Pancreas (tissue), 10 donors: ENCODE results near the gene SMIM13. TPM values are rescaled to one million over a fixed set of nuclear protein-coding genes. Genes with fewer than 3 reads are reported as not detected.
A peak's percentile ranks its signal among the peaks of the same experiment; 100 is the strongest.

ENCODE experiments used
- ATAC-seq, 4 donors: fragments of 200-7000 bp; cut with Tn5 transposase; one replicate each; pipeline versions ENCODE4 v1.8.0 to v1.9.1; 2020; ENCODE audit warnings: mild to moderate bottlenecking in 4 of 4, moderate library complexity in 4 of 4
- DNase-seq, 6 donors: peaks; one replicate each; pipeline ENCODE4 v3.0.0-alpha.2; 2020
- FAIRE-seq: peaks from 2 replicates; lab custom pipeline; 2012; peaks lifted over from hg19 to GRCh38; lab: Jason Lieb, UNC
- H3K27ac ChIP-seq, 4 donors: fragments of 200-600 bp; sonication (generic); 1 replicate in 3 of 4; 2 replicates in 1 of 4; pipeline versions ENCODE4 v1.5.0 to v1.8.0; 2020
- H3K27me3 ChIP-seq, 4 donors: fragments of 200-600 bp; one replicate each; pipeline ENCODE4 v1.8.0; 2021
- H3K36me3 ChIP-seq, 3 donors: fragments of 200-600 bp; sonication (generic) in 1 of 3; one replicate each; pipeline versions ENCODE4 v1.5.0 to v1.8.0; 2020 to 2021
- H3K4me1 ChIP-seq, 3 donors: fragments of 200-600 bp; one replicate each; pipeline ENCODE4 v1.8.0; 2021
- H3K4me3 ChIP-seq, 4 donors: fragments of 200-600 bp; sonication (generic) in 2 of 4; one replicate each; pipeline versions ENCODE4 v1.5.0 to v1.8.0; 2020 to 2021
- H3K9me3 ChIP-seq, 4 donors: fragments of 200-600 bp; one replicate each; pipeline ENCODE4 v1.8.0; 2021
- WGBS, 2 donors: extraction: QIAGEN DNeasy Blood & Tissue Kit; methylation state at CpG; one replicate each; pipeline ENCODE4 v1.1.7; 2013; 5-methylcytosine and 5-hydroxymethylcytosine counted together
- intact Hi-C, 3 donors: fragments of 100-400 bp; cut with DNase I; formaldehyde crosslinking; loops; one replicate each; pipeline versions ENCODE4 v1.11.1 to v1.14.2; 2022
- polyA plus RNA-seq, 2 donors: library from polyadenylated mRNA; stranded (reverse); fragments of 200-250 nt; gene quantifications; one replicate each; pipeline ENCODE4 v1.2.3, GENCODE V29; 2013
- total RNA-seq, 6 donors: library from RNA; stranded (reverse); fragmentation: NEBNext Ultra II Directional in 4 of 6; extraction: Animal tissue kit (Norgen Biotek cat#: 25700) in 4 of 6; gene quantifications; one replicate each; pipeline versions ENCODE4 v1.2.1 to v1.2.4, GENCODE V29; 2021 to 2023
- TF ChIP-seq, protein P1 (sequence below), 4 donors: fragments of 200-600 bp; sonication (generic) in 3 of 4; IDR thresholded peaks; one replicate each; pipeline versions ENCODE4 v1.5.0 to v1.8.0; 2021; ENCODE audit warnings: antibody characterized with exemption in 4 of 4
- donor health status: healthy with polysubstance abuse.
- donor health status: DM: no; HTN: no; CAD: no; lungs with moderate emphysema.
- donor health status: DM: no; HTN: no; CAD: no.
- donor health status: control.
- donor health status: control.
- donor health status: Bipolar disorder and iron deficiency.
- donor health status: DM: yes; HTN: yes; CAD: no.
- donor health status: DM: no; HTN: no; CAD: no.
- donor health status: DM: no; HTN: no; CAD: no.
- donor health status: DM: yes; HTN: yes; CAD: no.

The SMIM13 gene
- total and polyA plus RNA-seq, 8 donors = 1.4 to 5.1 (median 2.9) TPM

DNA sequence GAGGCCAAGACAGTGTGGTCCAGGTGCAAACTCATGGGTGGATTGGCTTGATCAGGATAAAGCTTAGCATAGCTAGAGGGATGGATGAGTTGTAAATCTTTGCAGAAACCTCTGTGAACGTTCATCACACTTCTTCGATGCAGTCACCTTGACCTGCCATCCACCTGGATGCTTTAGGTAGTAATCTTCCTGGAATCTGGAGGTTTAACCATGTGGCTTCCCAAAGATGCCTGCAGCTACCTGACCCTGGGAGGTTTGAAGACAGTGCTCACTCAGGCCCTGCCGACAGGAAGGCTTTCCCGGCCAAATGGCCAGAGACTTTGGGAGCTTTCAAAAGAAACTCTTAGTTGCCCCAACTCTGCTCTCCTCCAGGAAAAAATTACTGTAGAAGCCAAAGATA is 73.3 kb downstream of the SMIM13 start:
- Histone ChIP-seq H3K4me1 (no peaks in the 10 kb centered on the region), H3K9me3 (no peaks in the 10 kb centered on the region), H3K36me3 (no peaks in the 10 kb centered on the region), H3K27me3 (no peaks in the 10 kb centered on the region), H3K27ac (no peak overlapping the region), H3K4me3 (no peak overlapping the region)
- FAIRE-seq = no peak
- TF ChIP-seq, protein P1, sequence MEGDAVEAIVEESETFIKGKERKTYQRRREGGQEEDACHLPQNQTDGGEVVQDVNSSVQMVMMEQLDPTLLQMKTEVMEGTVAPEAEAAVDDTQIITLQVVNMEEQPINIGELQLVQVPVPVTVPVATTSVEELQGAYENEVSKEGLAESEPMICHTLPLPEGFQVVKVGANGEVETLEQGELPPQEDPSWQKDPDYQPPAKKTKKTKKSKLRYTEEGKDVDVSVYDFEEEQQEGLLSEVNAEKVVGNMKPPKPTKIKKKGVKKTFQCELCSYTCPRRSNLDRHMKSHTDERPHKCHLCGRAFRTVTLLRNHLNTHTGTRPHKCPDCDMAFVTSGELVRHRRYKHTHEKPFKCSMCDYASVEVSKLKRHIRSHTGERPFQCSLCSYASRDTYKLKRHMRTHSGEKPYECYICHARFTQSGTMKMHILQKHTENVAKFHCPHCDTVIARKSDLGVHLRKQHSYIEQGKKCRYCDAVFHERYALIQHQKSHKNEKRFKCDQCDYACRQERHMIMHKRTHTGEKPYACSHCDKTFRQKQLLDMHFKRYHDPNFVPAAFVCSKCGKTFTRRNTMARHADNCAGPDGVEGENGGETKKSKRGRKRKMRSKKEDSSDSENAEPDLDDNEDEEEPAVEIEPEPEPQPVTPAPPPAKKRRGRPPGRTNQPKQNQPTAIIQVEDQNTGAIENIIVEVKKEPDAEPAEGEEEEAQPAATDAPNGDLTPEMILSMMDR (IDR thresholded peaks at IDR 0.05) = no peak
- no peak for DNase-seq
- intact Hi-C loops = no loop called here
- no peak for ATAC-seq
- 30 to 58% methylated on average over 4 of the region's 4 CpGs for WGBS, 2 donors

DNA sequence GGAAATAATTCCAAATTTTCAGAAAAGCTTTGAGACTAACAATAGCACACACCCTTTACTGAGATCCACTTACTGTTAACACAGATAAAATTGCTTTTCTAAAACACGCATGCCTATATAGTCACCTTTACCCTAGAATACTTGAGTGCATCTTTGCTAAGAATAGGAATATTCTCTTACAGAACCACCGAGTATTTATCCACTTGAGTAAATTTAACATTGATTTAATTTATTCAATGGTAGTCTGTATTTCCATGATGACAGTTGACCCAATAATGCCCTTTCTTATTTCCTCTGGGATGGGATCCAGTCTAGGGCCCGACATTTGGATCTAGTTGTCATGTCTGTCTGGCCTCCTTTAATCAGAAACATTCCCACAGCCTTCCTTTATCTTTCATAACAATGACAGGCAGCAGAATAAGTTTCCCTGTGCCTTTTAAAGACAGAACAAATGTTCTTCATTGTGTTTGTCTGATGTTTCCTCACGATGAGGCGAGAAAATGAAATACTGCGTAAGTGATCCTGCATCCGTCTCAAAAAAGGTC is 74.5 kb downstream of the SMIM13 start:
- H3K9me3 ChIP-seq = no peaks in the 10 kb centered on the region
- TF ChIP-seq, protein P1 (IDR thresholded peaks at IDR 0.05) = no peak
- WGBS, 2 donors = 74 to 77% methylated on average over 7 of the region's 7 CpGs
- no peak overlapping the region for H3K4me3 ChIP-seq
- no peaks in the 10 kb centered on the region for H3K36me3 ChIP-seq
- FAIRE-seq = no peak
- H3K27me3 ChIP-seq = no peaks in the 10 kb centered on the region
- no peak overlapping the region for H3K27ac ChIP-seq
- intact Hi-C loops = no loop called here
- H3K4me1 ChIP-seq = no peaks in the 10 kb centered on the region
- no peak for DNase-seq
- ATAC-seq = no peak

DNA sequence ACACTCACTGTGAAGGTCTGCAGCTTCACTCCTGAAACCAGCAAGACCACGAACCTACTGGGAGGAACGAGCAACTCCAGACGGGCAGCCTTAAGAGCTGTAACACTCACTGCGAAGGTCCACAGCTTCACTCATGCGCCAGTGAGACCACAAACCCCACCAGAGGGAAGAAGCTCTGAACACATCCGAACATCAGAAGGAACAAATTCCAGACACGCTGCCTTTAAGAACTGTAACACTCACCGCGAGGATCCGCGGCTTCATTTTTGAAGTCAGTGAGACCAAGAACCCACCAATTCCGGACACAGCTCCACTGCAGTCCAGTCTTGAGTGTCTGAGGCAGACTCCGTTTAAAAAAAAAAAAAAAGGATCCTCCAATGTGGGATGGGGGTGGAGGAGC is 78.3 kb downstream of the SMIM13 start:
- Histone ChIP-seq H3K27ac (no peak overlapping the region), H3K9me3 (no peaks in the 10 kb centered on the region), H3K4me1 (no peaks in the 10 kb centered on the region), H3K4me3 (no peak overlapping the region), H3K36me3 (no peaks in the 10 kb centered on the region), H3K27me3 (no peaks in the 10 kb centered on the region)
- 82 to 88% methylated on average over 13 of the region's 13 CpGs for WGBS, 2 donors
- FAIRE-seq = no peak
- TF ChIP-seq, protein P1 (IDR thresholded peaks at IDR 0.05) = no peak
- no peak for DNase-seq
- ATAC-seq = no peak
- intact Hi-C loops = no loop called here

DNA sequence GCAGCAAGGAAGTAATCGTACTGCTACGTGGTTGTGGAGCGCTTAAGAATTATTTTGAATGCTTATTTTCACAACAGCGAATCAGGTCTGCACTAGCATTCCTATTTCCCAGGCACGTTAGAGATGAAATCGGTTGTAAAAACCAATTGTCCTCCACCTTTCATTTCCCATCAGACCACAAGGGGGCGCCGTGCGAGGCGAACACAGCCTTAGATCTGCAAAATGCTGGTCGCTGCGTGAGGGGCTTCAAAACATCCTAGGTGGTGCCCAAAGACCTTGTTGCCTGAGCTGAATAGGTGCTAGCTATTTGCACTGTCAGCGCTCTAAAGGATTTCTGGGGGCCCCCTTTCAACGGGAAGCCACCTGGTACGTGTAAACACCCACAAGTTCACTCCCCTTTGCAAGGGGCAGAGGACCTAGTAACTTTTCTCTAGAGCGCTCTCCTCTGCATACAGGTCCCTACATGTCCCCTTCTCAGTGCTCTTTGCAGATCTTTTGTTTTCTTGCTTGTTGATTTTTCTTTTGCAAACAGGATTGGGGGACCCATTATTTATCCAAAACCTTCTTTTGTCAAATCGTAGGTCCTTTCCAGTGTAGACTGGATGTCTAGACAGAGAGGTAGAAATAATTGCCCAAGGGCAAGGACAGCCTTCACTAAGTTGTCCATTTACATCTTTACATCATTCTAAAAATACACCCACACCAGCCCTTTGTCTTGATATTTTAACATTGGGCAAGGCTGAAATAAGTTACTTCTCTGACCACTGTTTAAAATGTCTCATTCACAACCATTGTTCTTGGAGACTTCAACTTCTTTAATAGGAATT is 79.1 kb downstream of the SMIM13 start:
- Histone ChIP-seq H3K4me3 (no peak overlapping the region), H3K36me3 (no peaks in the 10 kb centered on the region), H3K27ac (no peak overlapping the region), H3K4me1 (no peaks in the 10 kb centered on the region), H3K27me3 (no peaks in the 10 kb centered on the region), H3K9me3 (no peaks in the 10 kb centered on the region)
- 19 to 23% methylated on average over 17 of the region's 17 CpGs for WGBS, 2 donors
- FAIRE-seq (no peak), ATAC-seq (peak; percentile 55 to 88 (median 84)), DNase-seq (peak; percentile 32 to 90 (median 66))
- intact Hi-C loops = no loop called here
- TF ChIP-seq, protein P1 (IDR thresholded peaks at IDR 0.05) = peak; percentile 61 to 86 (median 74)

DNA sequence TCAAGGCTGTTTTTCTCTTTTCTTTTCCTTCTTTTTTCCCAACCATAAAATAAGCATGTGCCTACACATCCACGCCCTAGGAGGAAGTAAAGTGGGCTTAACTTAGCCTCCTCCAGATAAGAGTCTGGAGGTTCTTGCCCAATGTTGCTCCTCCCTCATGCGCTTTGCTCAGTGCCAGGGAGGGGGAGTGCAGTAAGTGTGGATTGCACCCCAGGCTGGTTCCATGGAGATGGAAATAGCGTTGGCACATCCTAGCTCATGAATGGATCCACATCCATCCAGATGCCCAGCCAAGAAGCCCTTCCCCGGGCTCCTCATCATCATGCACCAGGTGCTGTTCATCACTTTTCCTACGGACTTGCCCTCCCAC is 80.6 kb downstream of the SMIM13 start:
- TF ChIP-seq, protein P1 (IDR thresholded peaks at IDR 0.05) = no peak
- ATAC-seq = no peak
- no peak overlapping the region for H3K4me3 ChIP-seq
- no peak for DNase-seq
- FAIRE-seq = no peak
- H3K4me1 ChIP-seq = no peaks in the 10 kb centered on the region
- H3K36me3 ChIP-seq = no peaks in the 10 kb centered on the region
- no peaks in the 10 kb centered on the region for H3K9me3 ChIP-seq
- intact Hi-C loops = no loop called here
- H3K27me3 ChIP-seq = no peaks in the 10 kb centered on the region
- 92 to 93% methylated on average over 5 of the region's 5 CpGs for WGBS, 2 donors
- no peak overlapping the region for H3K27ac ChIP-seq
